Measurements from ENCODE around the gene SPAM1.
"Not testable (repeated sequence)": the region's sequence is repeated elsewhere in the genome, so short reads cannot be mapped to it uniquely, and the experiment has no call there.

Gene SPAM1

GRCh38 chr7:123961771-123962170 lies 36.7 kb downstream of the SPAM1 start:
- no peak for DNase-seq

DNA sequence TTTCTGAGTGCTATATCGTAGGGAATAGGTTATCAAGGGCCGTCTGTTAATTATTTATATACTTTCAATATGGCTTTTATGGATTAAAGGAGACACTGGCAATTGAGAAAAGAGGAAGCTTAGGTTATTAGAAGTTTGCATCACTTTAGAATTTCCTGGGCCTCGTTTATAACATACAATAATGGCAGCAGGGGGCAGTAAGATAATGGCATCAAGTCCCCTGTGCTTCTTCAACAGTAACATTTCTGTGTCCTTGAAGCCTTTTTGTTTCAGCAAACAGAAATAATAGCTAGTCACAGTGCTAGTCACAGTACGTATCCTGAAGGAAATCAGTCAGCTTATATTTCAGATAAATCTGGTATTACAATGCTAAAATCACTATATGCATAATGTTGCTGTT lies 41.9 kb downstream of the SPAM1 start:
- DNase-seq = no peak

DNA sequence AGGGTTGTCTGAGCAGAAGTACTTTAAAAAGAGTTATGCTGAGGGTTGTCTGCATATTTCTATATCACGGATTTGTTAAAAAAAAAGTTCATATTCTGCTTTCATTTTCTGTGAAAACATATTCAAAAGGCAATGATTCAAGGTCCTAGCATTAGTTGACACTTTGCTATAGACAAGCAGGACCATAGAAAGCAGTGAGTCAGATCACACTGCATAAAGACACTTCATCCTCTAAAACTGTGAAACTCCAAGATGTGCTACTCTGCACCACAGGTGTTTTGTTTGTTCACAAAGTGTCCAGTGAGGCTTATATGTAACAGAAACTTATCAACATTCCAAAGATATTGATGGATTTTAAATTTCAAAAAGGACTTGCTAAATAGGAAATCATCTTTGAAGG lies 47.0 kb downstream of the SPAM1 start:
- no peak for DNase-seq

GRCh38 chr7:123972831-123973230 lies 47.8 kb downstream of the SPAM1 start:
- no peak for DNase-seq

DNA sequence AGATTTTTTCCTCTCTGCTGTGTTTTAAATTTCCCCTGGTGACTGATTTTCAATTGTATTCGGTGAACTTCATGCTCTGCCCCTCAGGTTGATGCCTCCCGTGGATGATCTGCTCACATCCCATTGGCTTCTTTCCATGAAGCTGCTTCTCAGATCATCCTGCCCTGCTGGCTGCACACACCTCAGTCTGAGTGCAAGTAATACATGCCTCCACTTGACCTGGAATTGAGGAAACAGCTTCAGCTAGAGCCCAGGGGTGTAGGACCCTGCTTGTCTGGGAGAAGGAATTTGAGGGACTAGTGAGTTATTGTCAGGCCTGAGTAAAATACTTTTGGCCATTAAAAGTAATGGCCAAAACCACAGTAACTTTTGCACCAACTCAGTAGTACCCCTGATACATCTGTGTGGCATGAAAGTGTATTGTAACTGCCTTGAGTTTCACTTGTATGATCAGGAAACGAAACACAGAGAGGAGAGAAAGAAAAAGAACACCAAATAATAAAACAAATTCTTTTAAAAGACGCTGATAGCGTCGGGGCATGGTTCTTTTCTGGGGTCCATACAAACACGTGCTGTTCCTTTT lies 49.4 kb downstream of the SPAM1 start:
- DNase-seq = no peak

GRCh38 chr7:123975084-123975483 lies 50.0 kb downstream of the SPAM1 start:
- DNase-seq = no peak

DNA sequence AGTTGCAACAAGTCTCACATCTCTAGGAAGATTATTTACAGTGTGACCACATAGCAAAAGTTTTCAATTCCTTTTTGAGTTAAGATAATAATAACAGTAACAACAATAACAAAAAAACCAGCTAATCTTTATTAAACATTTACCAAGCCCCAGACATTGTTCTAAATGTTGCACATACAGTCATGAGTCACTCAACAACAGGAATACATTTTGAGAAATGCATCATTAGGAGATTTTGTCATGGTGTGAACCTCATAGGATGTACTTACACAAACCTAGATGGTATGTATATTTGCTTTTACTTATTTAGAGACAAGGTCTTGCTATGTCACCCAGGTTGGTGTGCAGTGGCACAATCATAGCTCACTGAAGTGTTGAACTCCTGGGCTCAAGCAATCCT lies 52.0 kb downstream of the SPAM1 start:
- DNase-seq = no peak

- DNase-seq = no peak
These were observed 54.8 kb downstream of the SPAM1 start for GRCh38 chr7:123979876-123980275.

- no peak for DNase-seq
These were observed 62.4 kb downstream of the SPAM1 start for GRCh38 chr7:123987445-123987844.

GRCh38 chr7:123992913-123993518 lies 68.0 kb downstream of the SPAM1 start:
- DNase-seq = no peak

GRCh38 chr7:123993996-123994395 lies 69.0 kb downstream of the SPAM1 start:
- no peak for DNase-seq

- DNase-seq = no peak
These were observed 69.4 kb downstream of the SPAM1 start for GRCh38 chr7:123994449-123994848.

- no peak for DNase-seq
These were observed 70.7 kb downstream of the SPAM1 start for GRCh38 chr7:123995617-123996326.

DNA sequence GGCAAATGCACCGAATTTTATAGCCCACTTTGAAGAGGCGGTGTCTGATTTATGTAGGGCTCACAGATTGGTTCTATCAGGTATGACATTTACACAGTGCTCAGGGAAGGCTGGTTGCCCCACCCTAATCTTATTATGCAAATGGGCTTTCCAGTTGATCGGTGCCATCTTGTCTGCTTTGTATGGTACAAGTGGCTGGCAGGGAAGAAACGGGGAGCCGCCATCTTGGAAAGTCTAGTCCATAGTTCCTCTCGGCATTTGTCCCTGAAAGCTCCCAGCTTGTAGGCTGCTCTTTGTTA lies 71.2 kb downstream of the SPAM1 start:
- no peak for DNase-seq

DNA sequence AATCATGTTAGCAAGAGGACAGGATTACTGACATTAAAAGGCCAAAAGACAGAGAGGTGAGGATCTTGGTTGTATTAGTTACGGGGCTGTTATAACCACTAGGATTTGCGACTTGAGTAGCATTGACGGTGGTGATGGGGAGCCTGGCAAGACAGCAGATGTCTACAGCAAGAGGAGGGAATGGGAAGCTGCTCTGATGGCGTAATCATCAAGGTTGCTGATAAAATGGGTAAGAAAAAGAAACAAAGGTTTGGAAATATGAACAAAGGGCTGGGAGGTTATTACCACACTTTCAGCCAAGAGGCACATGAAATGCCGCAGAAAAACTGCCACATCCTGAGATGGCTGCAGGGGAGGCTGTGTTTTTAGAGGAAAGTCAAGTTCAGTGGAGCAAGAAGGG lies 73.9 kb downstream of the SPAM1 start:
- DNase-seq = no peak

DNA sequence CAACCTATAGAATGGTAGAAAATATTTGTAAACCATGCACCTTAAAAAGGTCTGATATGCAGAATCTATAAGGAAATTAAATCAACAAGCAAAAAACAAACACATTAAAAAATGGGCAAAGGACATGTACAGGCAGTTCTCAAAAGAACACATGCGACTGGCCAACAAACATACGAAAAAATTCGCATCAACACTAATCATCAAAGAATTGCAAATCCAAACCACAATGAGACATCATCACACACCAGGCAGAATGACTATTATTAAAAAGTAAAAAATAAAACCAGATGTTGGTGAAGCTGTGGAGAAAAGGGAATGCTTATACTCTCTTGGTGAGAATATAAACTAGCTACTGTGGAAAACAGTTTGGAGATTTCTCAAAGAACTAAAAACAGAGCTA lies 74.7 kb downstream of the SPAM1 start:
- no peak for DNase-seq

DNA sequence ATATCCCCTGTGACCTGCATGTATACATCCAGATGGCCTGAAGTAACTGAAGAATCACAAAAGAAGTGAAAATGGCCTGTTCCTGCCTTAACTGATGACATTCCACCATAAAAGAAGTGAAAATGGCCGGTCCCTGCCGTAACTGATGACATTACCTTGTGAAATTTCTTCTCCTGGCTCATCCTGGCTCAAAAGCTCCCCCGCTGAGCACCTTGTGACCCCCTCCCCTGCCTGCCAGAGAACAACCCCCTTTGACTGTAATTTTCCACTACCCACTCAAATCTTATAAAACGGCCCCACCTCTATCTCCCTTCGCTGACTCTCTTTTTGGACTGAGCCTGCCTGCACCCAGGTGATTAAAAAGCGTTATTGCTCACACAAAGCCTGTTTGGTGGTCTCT lies 83.3 kb downstream of the SPAM1 start:
- DNase-seq = not testable (repeated sequence)

GRCh38 chr7:124009321-124009720 lies 84.3 kb downstream of the SPAM1 start:
- DNase-seq = no peak

Measured in NCI-H2227 treated with DMSO at 0.1 percent for 48 hours (cell line).